ENCODE measurements around the gene TMEM258.

The TMEM258 gene

DNA sequence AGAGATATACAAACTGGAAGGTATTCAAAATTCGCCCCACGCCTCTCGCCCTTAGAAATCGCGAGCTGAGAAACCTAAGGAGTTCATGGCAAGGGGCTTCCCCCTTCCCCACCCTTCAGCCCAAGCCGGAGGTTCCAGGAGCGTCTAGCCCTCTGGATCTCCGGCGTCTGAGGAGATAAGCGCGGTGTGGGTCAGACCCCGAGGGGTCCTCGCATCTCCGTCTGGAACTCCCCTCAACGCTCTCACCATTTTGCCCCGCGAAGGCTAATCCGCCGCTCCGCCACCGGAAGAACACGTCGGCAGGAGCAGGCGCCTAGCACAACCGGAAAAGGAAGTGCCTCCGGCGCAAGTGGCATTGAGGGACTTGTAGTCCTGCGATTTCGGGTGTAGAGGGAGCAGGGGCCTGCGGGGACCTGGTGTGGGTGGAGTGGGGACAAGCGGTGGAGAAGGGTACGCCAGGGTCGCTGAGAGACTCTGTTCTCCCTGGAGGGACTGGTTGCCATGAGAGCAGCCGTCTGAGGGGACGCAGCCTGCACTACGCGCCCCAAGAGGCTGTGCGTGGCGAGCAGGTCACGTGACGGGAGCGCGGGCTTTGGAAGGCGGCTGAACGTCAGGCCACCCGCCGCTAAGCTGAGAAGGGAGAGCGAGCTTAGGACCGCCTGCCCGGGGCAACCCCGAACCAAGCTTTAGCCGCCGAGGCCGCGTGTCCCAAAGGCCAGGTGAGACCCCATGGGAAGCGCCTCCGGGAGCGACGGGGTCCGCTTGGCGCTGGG lies at the start of gene TMEM258, which contains the start of gene FEN1:
Gene TMEM258 (minus strand): TSS at position 290 of the 773 bp plus-strand sequence. CDS start 41 bp downstream, at position 249.
Gene FEN1 (plus strand): TSS at position 602 of the 773 bp plus-strand sequence. CDS start 2,451 bp downstream, outside the sequence.
- DNase-seq (ENCODE audit: low read depth in 2 of 2) = peak; percentile 80 to 82

DNA sequence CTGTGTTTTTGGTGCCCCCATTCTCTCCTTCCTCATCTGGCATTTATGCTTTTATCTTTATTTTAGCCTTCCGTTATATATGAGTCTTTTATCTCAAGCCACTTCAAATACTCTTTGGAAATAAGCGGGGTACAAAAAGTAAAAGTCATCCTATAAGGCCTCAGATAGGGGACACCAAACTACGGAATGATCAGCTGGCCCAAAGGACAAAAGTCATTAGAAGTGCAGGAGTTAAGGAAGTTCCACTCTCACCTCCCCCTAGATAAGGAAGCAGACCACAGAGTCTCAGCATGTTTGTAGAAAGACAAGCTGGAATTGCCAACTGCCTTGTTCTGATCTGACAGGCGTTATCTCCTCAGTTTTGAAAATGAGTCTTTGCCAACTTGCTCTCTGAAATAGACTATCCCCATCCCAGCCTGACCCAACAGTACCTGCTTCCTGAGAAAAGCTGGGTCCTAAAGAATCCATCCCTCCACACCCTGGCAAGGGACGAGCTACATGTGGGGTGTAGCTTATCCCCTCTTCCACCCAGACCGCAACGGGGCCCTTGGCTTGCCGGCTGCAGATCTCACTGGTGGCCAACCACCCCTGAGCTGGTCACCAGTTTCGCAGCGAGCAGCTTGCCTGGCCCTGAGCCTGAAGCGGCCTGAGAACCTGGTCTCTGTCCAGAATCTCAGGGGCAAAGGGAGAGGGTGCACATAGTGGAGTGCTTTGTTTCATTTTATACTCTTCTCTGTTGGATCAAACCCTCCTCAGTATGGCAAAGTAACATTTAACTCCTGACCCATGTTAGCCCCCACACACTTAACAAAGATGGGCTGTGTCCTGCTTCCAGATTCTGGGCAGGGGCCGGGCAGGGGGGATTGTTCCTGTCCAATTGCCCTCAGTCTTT lies 49.5 kb upstream of the TMEM258 start:
- no peak for DNase-seq (ENCODE audit: low read depth in 2 of 2)

DNA sequence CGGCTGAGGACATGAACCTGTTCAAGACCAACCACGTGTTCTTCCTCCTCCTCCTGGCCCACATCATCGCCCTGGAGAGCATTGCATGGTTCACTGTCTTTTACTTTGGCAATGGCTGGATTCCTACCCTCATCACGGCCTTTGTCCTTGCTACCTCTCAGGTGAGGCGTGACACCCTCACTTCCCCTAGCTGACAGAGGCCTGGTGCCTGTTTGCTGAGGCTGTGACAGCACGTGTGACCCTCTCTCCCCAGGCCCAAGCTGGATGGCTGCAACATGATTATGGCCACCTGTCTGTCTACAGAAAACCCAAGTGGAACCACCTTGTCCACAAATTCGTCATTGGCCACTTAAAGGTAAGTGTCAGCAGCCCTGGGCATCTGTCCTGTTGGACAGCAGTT lies 48.0 kb upstream of the TMEM258 start:
- no peak for DNase-seq (ENCODE audit: low read depth in 2 of 2)

DNA sequence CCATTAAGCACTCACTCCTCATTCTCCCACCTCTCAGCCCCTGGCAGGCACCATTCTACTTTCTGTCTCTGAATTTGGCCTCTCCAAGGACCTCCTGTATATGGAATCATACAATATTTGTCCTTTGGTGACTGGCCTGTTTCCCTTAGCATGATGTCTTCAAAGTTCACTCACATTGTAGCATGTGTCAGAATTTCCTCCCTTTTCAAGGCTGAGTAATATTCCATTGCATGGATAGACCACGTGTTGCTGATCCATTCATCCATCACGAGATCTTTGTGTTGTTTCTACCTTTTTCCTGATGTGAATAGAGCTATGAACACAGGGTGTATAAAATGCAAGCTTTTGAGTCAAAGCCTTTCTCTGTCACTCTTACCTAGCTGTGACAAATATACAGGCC lies 47.3 kb upstream of the TMEM258 start:
- DNase-seq (ENCODE audit: low read depth in 2 of 2) = no peak

DNA sequence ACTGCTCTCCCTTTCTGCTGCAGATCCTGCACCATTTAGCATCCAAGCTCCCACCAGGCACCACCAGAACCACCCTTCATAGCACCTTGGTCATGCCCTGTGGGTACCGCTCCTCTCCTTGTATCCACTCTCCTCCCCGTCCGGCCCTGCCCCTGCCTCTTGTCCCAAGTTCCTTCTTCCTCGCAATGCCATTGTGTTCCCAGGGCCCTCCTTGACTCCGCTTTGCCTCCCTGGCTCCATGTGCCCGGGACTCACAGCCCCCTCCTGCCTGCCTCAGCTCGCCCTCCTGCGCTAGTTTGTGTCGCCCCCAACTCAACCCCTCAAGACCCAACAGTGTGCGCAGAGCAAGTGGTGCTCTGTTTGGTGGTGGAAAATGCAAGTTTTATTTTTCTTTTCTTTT lies 46.5 kb upstream of the TMEM258 start:
- no peak for DNase-seq (ENCODE audit: low read depth in 2 of 2)

DNA sequence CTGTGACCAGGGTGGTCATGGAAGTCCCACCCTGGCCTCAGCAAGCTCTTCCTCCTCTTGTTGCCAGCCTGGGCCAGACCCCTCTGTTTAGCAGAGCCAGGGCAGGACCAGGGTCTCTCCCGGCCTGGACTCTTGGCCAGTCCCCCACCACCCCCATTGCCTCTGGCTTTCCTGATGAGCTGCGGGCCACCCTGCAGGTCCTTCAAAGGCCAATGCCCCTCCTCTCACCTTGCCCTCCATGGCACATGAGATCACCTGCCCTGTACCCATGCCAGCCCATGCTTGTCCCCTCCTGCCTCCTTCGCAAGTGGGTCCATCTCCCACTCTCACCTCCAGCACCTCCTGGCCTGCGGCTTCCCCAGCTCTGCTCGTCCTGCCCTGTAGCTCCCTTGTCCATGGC lies 46.1 kb upstream of the TMEM258 start:
- no peak for DNase-seq (ENCODE audit: low read depth in 2 of 2)

DNA sequence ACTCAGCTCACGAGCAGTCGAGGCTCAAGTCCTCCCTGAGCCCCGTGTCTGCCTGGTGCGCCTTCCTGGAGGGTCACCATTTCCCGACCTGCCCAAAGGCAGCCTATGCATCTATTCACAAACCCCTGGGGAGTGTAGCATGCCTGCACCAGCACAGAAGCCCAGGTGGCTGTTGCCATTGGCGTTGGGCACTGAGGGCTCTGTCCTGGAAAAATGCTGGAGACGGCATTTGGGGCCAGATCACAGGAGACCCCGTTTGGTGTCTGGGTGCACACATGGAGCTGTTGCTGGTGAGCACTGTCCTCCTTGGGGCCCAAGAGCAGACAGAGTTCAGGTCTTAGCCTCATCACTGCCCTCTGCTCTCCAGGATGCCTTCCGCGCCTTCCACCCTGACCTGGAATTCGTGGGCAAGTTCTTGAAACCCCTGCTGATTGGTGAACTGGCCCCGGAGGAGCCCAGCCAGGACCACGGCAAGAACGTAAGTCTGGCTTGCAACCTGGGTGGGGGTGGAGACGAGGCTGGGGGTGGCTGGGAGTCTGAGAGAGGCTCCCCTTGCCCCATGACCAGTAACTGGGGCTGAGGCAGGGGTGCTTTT lies 45.1 kb upstream of the TMEM258 start:
- no peak for DNase-seq (ENCODE audit: low read depth in 2 of 2)

DNA sequence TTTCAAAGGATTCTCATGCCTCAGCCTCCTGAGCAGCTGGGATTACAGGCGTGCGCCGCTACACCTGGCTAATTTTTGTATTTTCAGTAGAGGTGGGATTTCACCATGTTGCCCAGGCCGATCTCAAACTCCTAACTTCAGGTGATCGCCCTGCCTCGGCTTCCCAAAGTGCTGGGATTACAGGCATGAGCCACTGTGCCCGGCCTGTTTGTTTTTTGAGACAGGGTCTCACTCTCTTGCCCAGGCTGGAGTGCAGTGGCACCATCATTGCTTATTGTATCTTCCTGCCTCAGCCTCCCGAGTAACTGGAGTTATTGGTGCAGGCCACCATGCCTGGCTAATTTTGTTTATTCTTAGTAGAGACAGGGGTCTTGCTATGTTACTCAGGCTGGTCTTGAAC lies 43.8 kb upstream of the TMEM258 start:
- DNase-seq (ENCODE audit: low read depth in 2 of 2) = no peak

DNA sequence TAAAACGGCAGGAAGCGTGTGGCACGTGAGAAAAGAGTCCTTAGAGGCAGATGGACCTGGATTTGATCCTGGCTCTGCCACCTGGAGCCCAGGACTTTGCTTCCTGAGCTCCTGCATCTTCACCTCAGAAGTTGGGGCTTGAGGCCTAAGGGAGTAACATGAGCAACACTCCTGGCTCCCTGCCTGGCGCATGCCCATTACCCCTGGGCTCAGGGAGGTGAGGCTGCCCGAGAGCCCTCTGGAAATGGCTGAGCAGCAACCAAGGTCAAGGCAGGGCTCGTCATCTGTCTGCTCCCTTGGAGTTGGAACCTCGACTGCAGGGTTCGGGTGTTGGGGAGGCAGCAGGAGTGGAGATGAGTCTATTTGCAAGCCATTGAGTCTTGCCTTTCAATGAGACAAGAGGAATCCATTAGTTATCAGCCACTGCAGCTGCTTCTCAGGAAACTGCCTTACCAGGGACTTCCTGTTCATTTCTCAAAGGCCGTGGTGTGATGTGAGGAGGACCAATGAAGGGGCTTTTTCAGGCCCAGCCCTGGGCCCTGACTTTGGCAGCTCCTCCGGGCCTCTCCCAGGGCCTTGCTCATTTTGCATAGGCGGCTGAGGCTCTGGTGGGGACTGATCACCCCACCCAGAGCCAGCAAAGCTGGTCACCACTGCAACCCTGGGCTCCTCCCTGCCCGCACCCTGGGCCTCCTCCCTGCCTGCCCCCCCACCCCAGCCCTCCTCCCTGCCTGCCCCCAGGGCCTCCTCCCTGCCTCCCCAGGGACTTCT lies 42.1 kb upstream of the TMEM258 start:
- peak in 1 of 2 donors; percentile 40 for DNase-seq (ENCODE audit: low read depth in 2 of 2)

DNA sequence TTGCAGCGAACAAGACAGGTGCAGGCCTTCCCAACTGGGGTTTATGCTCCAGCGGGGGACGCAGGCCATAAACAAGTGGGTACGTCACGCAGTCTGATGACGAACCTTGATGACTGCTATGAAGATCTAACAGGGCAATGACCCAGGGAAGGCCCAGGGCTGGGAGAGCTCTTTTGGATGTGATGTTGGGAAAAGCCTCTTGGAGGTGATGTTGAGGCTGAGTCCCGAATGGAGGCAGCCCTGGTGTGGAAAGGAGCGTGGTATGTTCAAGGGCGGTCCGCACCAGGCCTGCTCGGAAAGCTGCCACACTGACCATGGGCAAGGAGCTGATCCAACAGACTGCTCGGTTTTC lies 41.5 kb upstream of the TMEM258 start:
- DNase-seq (ENCODE audit: low read depth in 2 of 2) = no peak

DNA sequence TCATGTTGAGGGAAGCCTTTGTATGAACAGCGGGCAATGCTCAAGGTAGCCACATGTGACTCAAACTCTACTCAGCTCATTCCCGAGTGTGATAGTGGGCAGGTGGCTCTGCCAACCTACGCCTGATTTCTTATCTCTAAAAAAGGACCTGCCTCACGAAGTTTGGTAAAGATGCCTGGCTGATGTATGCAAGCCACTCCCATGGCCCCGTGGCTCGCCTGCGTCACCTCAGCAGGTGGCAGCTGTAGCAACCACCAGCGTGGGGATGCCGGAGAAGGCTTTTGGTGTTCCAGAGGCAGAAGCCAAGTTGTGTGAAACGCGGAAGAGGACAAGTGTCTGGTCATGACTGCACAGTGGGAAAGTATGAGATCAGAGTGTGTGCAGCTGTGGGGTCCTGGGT lies 41.1 kb upstream of the TMEM258 start:
- no peak for DNase-seq (ENCODE audit: low read depth in 2 of 2)

DNA sequence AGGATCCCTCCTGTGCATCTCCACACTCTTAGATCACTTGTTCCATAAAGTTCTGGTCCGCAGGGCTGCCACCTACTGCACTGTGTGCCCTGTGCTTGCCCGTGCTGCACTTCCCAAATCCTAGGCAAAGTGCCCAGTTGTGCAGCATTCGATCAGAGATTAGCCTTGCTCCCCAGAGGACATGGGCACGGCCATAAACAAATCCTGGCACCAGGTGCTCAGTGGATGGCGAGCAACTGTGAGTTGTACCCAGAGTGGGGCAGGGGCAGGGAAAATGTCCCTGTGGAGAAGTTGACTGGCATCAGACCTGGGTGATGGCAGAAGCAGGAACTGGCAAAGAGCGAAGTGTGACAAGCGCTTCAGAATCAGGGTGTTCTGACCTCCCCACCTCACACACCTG lies 40.4 kb upstream of the TMEM258 start:
- no peak for DNase-seq (ENCODE audit: low read depth in 2 of 2)

DNA sequence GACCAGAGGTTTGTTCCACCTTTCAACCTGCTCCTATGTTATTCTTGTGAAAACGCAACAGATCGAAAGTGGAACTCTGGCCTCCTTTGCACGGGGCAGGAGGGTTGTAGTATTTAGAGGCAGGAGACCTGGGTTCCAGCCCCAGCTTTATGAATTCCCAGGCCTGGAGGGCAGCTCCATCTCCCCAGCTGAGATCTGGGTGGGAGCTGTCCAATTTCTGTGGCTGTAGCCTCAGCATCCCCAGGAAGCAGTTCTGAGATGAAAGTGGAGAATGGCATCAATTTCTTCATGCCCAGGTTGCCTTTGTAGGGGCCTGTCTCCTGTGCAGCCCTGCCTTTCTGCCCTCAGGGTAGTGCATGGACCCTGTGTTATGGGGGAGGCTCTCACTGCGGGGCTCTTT lies 39.8 kb upstream of the TMEM258 start:
- DNase-seq (ENCODE audit: low read depth in 2 of 2) = no peak

DNA sequence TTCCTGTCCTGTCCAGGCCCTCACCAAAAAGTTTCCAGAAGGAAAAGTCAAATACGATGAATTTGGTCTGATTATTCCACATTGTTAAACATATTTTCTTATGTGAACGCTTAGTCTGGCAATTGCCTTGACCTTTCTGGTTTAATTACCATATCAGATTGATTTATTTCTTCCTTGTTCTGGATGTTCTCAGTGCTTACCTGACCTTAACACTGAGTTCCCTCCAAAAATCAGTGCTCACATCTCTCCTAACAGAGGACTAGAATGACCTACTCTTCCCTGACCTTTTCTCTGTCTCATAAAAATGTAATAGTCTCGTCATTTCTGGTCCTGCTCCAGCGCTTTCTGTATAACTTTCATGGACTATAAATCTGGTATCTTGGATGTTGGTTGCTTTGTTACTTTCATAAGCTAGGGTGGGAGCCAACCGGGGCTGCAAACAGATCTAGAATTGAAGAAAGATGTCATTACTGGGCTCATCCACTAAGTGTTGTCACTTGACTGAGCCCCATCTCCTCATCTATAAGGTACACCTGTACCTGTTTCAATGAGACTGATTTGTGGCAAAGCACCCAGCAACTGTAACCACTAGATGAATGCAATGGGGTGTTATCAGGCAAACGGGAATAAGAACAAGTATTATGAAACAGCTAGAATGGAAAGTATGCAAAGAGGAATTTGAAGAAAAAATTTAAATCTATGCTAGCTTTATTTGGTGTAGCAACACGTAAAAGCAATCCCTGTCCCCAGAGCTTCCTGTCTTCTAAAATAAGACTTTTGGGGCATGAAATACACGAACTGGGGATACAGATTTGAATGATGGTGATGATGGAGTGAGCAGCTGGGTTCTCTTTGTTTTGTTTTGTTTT lies 38.1 kb upstream of the TMEM258 start:
- DNase-seq (ENCODE audit: low read depth in 2 of 2) = no peak

DNA sequence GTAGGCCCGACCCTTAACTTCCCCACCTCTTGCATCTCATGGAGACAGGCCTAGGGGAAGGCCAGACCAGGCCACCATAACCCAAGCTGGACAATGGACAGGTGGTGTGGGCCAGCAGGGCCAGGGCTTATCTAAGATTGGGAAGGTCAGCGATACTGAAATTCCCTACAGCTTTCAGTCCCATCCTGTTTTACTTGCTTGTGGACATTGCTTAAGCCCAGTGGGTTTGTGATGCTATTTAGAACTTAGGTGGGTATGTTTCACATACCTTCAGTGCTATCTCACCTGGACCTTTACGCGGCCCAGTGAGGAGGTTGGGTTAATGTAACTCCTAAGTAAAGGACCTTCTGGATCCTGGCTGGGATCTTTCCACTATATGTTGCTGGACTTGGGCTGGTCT lies 37.4 kb upstream of the TMEM258 start:
- no peak for DNase-seq (ENCODE audit: low read depth in 2 of 2)

DNA sequence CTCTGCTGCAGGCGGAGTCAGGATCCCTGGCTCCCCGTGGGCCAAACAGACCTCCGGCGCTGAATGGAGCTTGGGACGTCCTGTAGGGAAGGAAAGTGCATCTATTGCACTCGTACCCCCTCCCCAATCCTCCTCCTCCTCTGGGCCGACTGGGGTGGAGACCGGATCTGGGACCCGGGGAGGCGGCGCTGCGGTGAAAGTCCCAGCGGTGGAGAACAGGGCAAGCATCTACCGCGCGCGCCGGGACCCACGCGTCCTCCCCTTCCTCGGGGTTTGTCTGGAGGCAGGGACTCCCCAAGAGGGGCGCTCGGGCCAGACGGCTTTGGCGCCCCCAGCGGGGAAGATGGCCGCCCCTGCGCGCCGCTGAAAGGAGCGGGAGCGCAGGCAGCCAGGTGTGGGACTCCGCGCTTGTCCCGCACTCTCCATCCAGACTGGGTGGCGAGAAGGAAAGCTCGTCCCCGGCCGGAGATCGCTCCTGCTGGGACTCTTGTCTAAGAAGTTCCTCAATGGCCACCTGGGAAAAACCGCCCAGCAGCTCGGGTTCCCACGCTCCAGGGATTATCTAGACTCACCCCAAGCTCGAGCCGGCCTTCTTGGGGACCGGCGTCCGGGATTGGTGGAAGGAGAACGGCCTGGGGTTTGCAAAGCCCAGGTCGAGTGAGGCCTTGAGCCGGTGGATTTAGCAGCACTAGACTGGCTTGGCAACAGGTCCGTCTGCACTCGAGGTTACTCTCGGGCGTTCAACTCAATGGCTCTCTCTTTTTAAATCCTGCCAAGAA lies 36.4 kb upstream of the TMEM258 start:
- DNase-seq (ENCODE audit: low read depth in 2 of 2) = peak in 1 of 2 donors; percentile 38

DNA sequence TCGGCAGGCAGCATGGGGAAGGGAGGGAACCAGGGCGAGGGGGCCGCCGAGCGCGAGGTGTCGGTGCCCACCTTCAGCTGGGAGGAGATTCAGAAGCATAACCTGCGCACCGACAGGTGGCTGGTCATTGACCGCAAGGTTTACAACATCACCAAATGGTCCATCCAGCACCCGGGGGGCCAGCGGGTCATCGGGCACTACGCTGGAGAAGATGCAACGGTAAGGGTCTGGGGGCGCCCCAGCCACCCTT lies 35.9 kb upstream of the TMEM258 start:
- DNase-seq (ENCODE audit: low read depth in 2 of 2) = no peak

DNA sequence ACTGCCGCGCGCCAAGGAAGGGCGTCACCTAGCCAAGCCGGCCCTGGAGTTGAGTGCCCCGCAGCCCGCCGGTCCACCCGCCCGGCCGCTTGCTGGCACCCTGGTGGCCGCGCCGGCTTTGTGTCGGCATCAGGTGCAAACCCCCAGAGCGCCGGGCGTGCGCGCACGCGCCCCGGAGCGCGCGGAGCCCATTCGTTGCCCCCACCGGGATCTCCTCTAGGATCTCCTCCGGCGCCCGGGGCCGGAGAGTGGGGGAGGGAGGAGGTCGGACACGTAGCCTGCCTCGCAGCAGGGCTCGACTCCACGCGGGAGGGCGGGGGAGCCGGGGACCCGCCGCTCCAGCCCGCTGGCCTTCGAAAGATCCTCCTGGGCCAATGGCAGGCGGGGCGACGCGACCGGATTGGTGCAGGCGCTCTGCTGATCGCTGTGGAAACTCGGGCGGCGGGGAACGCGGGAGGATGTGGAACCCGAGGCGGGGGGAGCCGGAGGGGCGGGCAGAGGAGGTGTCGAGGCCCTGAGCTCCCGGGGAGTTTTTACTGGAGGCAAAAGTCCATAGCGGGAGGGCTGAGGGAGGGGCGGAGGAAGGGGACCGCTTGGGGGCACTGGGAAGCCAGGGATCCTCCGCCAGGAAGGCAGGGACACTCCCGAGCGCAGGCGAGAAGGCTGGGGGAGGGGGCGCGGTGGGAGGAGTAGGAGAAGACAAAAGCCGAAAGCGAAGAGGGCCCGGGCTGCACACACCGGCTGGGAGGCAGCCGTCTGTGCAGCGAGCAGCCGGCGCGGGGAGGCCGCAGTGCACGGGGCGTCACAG lies 35.4 kb upstream of the TMEM258 start, which contains the start of gene FADS2:
Gene FADS2 (plus strand): TSS at position 730 of the 808 bp plus-strand sequence. CDS start 91 bp downstream, outside the sequence.
- DNase-seq (ENCODE audit: low read depth in 2 of 2) = peak; percentile 75 to 76

DNA sequence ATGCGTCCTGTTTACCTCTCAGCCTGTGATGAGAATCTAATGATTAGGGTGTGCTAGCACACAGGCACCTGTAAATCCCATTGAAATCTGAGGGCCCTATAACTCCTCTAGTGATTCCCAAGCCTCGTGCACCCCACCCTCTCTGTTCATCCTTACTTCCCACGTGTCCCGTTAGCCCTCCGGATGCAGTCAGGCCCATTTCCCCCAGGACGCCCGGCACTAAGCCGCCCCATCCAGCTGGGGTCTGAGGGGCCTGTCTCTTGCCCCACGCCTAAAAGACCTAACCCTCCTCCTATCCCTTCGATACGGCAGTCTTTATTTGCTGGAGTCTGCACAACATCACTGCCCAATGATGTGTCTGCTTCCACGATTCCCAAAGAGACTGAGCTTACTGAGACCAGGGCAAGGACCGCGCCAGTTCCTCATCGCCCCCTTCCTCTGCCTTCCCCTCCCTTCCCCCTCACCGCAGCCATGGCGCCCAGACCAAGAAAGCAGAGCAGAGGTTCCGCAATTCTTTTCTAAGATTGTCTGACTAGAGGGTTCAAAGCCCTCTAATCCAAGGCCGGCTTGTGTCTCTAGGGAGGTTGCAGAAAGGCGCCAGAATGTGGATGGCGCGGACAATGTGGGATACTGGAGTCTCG lies 34.7 kb upstream of the TMEM258 start:
- DNase-seq (ENCODE audit: low read depth in 2 of 2) = no peak

Measured in stimulated activated CD8-positive, alpha-beta memory T cell treated with anti-CD3 and anti-CD28 coated beads, Interleukin-2, amount 100 ng/mL, for 48 hours (primary cell).